HEK293T (cell line): Measurements from ENCODE around the gene GAD1.

ENCODE experiments used
- ELF4 ChIP-seq: fragments of 450-650 bp; IDR thresholded peaks from 2 replicates; pipeline ENCODE4 v1.6.1; 2017; ENCODE audit warnings: antibody characterized with exemption
- FOXM1 ChIP-seq: fragments of 450-650 bp; IDR thresholded peaks from 2 replicates; pipeline ENCODE4 v1.6.1; 2017; ENCODE audit warnings: mild to moderate bottlenecking, borderline replicate concordance
- HDGF ChIP-seq: fragments of 450-650 bp; IDR thresholded peaks from 2 replicates; pipeline ENCODE4 v1.6.1; 2017; ENCODE audit warnings: antibody characterized with exemption, borderline replicate concordance
- LEF1 ChIP-seq: fragments of 450-650 bp; IDR thresholded peaks from 2 replicates; pipeline ENCODE4 v1.6.1; 2017; ENCODE audit warnings: mild to moderate bottlenecking, borderline replicate concordance
- TARDBP ChIP-seq: fragments of 450-650 bp; IDR thresholded peaks from 2 replicates; pipeline ENCODE4 v1.6.1; 2016

- no peak for TF ChIP-seq FOXM1
- TF ChIP-seq LEF1, result no peak
- no peak for TF ChIP-seq TARDBP
- no peak for TF ChIP-seq ELF4
- no peak for TF ChIP-seq HDGF
Measured at GRCh38 chr2:170778900-170779299, 37.8 kb upstream of the GAD1 start.
